Mononuclear cell (primary cell): ENCODE data around the gene SLC47A2. TPM values are rescaled to one million over a fixed set of nuclear protein-coding genes. Genes with fewer than 3 reads are reported as not detected.

Source experiments
- H3K27me3 ChIP-seq: 2 replicates; pipeline ENCODE4 v1.6.0; 2011; ENCODE audit warnings: low read length, control low read depth; ENCODE audit not compliant: insufficient read depth
- H3K4me1 ChIP-seq: 2 replicates; pipeline ENCODE4 v1.5.1; 2011; ENCODE audit warnings: mild to moderate bottlenecking, low read length, control low read depth; ENCODE audit not compliant: insufficient read depth
- H3K4me3 ChIP-seq: 2 replicates; pipeline ENCODE4 v1.5.1; 2011; ENCODE audit warnings: mild to moderate bottlenecking, low read length, moderate library complexity
- H3K9me3 ChIP-seq: 2 replicates; pipeline ENCODE4 v1.5.1; 2011; ENCODE audit warnings: low read depth, mild to moderate bottlenecking, control low read depth, low read length
- total RNA-seq: library from RNA; depleted of rRNA; stranded (reverse); fragments of >200 nt; gene quantifications from one replicate; pipeline ENCODE4 v1.2.3, GENCODE V29; 2012

SLC47A2 gene
- total RNA-seq, 1 donor: not detected

- Histone ChIP-seq H3K4me1 (no peaks in the 10 kb centered on the region), H3K27me3 (no peaks in the 10 kb centered on the region), H3K9me3 (no peaks in the 10 kb centered on the region), H3K4me3 (no peak overlapping the region)
Measured at GRCh38 chr17:19656851-19657581, 59.4 kb downstream of the SLC47A2 start.

GRCh38 chr17:19656336-19656735 is 60.0 kb downstream of the SLC47A2 start:
- no peak overlapping the region for H3K4me3 ChIP-seq

GRCh38 chr17:19654896-19655295 is 61.5 kb downstream of the SLC47A2 start:
- H3K4me1 ChIP-seq: peaks cover under 1% of the 10 kb centered on the region
- no peaks in the 10 kb centered on the region for H3K9me3 ChIP-seq
- no peak overlapping the region for H3K4me3 ChIP-seq
- no peaks in the 10 kb centered on the region for H3K27me3 ChIP-seq

More at GRCh38 chr17:19656336-19656735, 60.0 kb downstream of the SLC47A2 start:
- H3K9me3 ChIP-seq: no peaks in the 10 kb centered on the region
- H3K27me3 ChIP-seq: no peaks in the 10 kb centered on the region
- no peaks in the 10 kb centered on the region for H3K4me1 ChIP-seq

- Histone ChIP-seq H3K9me3 (no peaks in the 10 kb centered on the region), H3K27me3 (no peaks in the 10 kb centered on the region), H3K4me3 (no peak overlapping the region), H3K4me1 (peaks cover 5% of the 10 kb centered on the region)
Measured at GRCh38 chr17:19654342-19654886, 62.0 kb downstream of the SLC47A2 start.

GRCh38 chr17:19652595-19652994 is 63.8 kb downstream of the SLC47A2 start:
- Histone ChIP-seq H3K4me1 (peaks cover 15% of the 10 kb centered on the region), H3K9me3 (no peaks in the 10 kb centered on the region), H3K27me3 (no peaks in the 10 kb centered on the region), H3K4me3 (no peak overlapping the region)

- peaks cover 25% of the 10 kb centered on the region for H3K4me1 ChIP-seq
- H3K27me3 ChIP-seq: no peaks in the 10 kb centered on the region
- no peaks in the 10 kb centered on the region for H3K9me3 ChIP-seq
- no peak overlapping the region for H3K4me3 ChIP-seq
Measured at GRCh38 chr17:19651451-19652238, 64.7 kb downstream of the SLC47A2 start.

GRCh38 chr17:19650826-19651225 is 65.6 kb downstream of the SLC47A2 start:
- no peaks in the 10 kb centered on the region for H3K27me3 ChIP-seq
- no peak overlapping the region for H3K4me3 ChIP-seq
- H3K9me3 ChIP-seq: no peaks in the 10 kb centered on the region
- H3K4me1 ChIP-seq: peaks cover 26% of the 10 kb centered on the region

- H3K9me3 ChIP-seq: no peaks in the 10 kb centered on the region
- peak overlapping the region; percentile 76 for H3K4me3 ChIP-seq
- H3K27me3 ChIP-seq: no peaks in the 10 kb centered on the region
- peaks cover 26% of the 10 kb centered on the region for H3K4me1 ChIP-seq
Measured at GRCh38 chr17:19649274-19649541, 67.2 kb downstream of the SLC47A2 start.

- H3K4me1 ChIP-seq: peaks cover 26% of the 10 kb centered on the region
- peak within 1 kb of the TSS; percentile 76 for H3K4me3 ChIP-seq
- H3K9me3 ChIP-seq: no peaks in the 10 kb centered on the region
- H3K27me3 ChIP-seq: no peaks in the 10 kb centered on the region
Measured at GRCh38 chr17:19648475-19649273, 67.7 kb downstream of the SLC47A2 start, which contains the start of gene ALDH3A2. Gene ALDH3A2 (plus strand): TSS chr17:19648751. CDS start chr17:19648972, 221 bp downstream.

GRCh38 chr17:19647697-19648474 is 68.5 kb downstream of the SLC47A2 start:
- no peaks in the 10 kb centered on the region for H3K9me3 ChIP-seq
- peak overlapping the region; percentile 76 for H3K4me3 ChIP-seq
- no peaks in the 10 kb centered on the region for H3K27me3 ChIP-seq
- peaks cover 26% of the 10 kb centered on the region for H3K4me1 ChIP-seq

GRCh38 chr17:19646788-19647696 is 69.3 kb downstream of the SLC47A2 start:
- Histone ChIP-seq H3K4me3 (no peak overlapping the region), H3K27me3 (no peaks in the 10 kb centered on the region), H3K9me3 (no peaks in the 10 kb centered on the region), H3K4me1 (peaks cover 26% of the 10 kb centered on the region)

- Histone ChIP-seq H3K4me3 (no peak overlapping the region), H3K9me3 (no peaks in the 10 kb centered on the region), H3K27me3 (no peaks in the 10 kb centered on the region), H3K4me1 (peaks cover 26% of the 10 kb centered on the region)
Measured at GRCh38 chr17:19645734-19646201, 70.6 kb downstream of the SLC47A2 start.

GRCh38 chr17:19644493-19645210 is 71.7 kb downstream of the SLC47A2 start:
- H3K4me1 ChIP-seq: peaks cover 23% of the 10 kb centered on the region
- no peaks in the 10 kb centered on the region for H3K9me3 ChIP-seq
- no peaks in the 10 kb centered on the region for H3K27me3 ChIP-seq
- H3K4me3 ChIP-seq: no peak overlapping the region
